ENCODE results near the gene CA14.

DNA sequence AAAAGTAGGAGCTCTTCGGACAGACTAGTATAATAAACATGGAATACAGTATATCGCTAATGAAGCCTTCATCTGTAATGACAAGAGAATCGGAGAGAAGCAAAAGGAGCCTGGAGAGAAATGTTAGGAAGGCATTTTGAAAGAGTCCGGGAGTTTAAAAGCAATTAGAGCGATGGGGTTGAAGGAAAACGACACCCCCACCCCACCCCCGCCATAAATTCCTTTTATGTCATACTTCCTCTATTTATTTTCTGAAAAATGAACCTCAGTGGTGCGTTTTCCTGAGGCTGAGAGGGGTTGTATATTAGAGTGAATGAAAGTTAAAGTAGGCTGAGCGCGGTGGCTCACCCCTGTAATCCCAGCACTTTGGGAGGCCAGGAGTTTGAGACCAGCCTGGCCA lies 11.9 kb downstream of the CA14 start:
- TF ChIP-seq, protein P1, sequence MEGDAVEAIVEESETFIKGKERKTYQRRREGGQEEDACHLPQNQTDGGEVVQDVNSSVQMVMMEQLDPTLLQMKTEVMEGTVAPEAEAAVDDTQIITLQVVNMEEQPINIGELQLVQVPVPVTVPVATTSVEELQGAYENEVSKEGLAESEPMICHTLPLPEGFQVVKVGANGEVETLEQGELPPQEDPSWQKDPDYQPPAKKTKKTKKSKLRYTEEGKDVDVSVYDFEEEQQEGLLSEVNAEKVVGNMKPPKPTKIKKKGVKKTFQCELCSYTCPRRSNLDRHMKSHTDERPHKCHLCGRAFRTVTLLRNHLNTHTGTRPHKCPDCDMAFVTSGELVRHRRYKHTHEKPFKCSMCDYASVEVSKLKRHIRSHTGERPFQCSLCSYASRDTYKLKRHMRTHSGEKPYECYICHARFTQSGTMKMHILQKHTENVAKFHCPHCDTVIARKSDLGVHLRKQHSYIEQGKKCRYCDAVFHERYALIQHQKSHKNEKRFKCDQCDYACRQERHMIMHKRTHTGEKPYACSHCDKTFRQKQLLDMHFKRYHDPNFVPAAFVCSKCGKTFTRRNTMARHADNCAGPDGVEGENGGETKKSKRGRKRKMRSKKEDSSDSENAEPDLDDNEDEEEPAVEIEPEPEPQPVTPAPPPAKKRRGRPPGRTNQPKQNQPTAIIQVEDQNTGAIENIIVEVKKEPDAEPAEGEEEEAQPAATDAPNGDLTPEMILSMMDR (tag by site-specific recombination; IDR thresholded peaks at IDR 0.05), result no peak
- TF ChIP-seq, protein P2, sequence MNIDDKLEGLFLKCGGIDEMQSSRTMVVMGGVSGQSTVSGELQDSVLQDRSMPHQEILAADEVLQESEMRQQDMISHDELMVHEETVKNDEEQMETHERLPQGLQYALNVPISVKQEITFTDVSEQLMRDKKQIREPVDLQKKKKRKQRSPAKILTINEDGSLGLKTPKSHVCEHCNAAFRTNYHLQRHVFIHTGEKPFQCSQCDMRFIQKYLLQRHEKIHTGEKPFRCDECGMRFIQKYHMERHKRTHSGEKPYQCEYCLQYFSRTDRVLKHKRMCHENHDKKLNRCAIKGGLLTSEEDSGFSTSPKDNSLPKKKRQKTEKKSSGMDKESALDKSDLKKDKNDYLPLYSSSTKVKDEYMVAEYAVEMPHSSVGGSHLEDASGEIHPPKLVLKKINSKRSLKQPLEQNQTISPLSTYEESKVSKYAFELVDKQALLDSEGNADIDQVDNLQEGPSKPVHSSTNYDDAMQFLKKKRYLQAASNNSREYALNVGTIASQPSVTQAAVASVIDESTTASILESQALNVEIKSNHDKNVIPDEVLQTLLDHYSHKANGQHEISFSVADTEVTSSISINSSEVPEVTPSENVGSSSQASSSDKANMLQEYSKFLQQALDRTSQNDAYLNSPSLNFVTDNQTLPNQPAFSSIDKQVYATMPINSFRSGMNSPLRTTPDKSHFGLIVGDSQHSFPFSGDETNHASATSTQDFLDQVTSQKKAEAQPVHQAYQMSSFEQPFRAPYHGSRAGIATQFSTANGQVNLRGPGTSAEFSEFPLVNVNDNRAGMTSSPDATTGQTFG (tag by site-specific recombination; IDR thresholded peaks at IDR 0.05; ENCODE audit: borderline replicate concordance), result no peak
- TF ChIP-seq, protein P3, sequence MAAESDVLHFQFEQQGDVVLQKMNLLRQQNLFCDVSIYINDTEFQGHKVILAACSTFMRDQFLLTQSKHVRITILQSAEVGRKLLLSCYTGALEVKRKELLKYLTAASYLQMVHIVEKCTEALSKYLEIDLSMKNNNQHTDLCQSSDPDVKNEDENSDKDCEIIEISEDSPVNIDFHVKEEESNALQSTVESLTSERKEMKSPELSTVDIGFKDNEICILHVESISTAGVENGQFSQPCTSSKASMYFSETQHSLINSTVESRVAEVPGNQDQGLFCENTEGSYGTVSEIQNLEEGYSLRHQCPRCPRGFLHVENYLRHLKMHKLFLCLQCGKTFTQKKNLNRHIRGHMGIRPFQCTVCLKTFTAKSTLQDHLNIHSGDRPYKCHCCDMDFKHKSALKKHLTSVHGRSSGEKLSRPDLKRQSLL (tag by site-specific recombination; IDR thresholded peaks at IDR 0.05), result no peak
- TF ChIP-seq ZNF394 (tag by site-specific recombination; IDR thresholded peaks at IDR 0.05; ENCODE audit: borderline replicate concordance) (no peak), TCF7L2 (IDR thresholded peaks at IDR 0.05; ENCODE audit: borderline replicate concordance, low read depth, low read length) (no peak), YY1 (tag by site-specific recombination; IDR thresholded peaks at IDR 0.05) (no peak), ZNF707 (tag by site-specific recombination; IDR thresholded peaks at IDR 0.05) (no peak)
- TF ChIP-seq, protein P4, sequence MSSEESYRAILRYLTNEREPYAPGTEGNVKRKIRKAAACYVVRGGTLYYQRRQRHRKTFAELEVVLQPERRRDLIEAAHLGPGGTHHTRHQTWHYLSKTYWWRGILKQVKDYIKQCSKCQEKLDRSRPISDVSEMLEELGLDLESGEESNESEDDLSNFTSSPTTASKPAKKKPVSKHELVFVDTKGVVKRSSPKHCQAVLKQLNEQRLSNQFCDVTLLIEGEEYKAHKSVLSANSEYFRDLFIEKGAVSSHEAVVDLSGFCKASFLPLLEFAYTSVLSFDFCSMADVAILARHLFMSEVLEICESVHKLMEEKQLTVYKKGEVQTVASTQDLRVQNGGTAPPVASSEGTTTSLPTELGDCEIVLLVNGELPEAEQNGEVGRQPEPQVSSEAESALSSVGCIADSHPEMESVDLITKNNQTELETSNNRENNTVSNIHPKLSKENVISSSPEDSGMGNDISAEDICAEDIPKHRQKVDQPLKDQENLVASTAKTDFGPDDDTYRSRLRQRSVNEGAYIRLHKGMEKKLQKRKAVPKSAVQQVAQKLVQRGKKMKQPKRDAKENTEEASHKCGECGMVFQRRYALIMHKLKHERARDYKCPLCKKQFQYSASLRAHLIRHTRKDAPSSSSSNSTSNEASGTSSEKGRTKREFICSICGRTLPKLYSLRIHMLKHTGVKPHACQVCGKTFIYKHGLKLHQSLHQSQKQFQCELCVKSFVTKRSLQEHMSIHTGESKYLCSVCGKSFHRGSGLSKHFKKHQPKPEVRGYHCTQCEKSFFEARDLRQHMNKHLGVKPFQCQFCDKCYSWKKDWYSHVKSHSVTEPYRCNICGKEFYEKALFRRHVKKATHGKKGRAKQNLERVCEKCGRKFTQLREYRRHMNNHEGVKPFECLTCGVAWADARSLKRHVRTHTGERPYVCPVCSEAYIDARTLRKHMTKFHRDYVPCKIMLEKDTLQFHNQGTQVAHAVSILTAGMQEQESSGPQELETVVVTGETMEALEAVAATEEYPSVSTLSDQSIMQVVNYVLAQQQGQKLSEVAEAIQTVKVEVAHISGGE (tag by site-specific recombination; conservative IDR thresholded peaks at IDR 0.05; ENCODE audit: low read depth), result no peak
- TF ChIP-seq, protein P5, sequence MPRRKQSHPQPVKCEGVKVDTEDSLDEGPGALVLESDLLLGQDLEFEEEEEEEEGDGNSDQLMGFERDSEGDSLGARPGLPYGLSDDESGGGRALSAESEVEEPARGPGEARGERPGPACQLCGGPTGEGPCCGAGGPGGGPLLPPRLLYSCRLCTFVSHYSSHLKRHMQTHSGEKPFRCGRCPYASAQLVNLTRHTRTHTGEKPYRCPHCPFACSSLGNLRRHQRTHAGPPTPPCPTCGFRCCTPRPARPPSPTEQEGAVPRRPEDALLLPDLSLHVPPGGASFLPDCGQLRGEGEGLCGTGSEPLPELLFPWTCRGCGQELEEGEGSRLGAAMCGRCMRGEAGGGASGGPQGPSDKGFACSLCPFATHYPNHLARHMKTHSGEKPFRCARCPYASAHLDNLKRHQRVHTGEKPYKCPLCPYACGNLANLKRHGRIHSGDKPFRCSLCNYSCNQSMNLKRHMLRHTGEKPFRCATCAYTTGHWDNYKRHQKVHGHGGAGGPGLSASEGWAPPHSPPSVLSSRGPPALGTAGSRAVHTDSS (tag by site-specific recombination; IDR thresholded peaks at IDR 0.05), result no peak
